Stimulated activated effector memory CD8-positive, alpha-beta T cell treated with anti-CD3 and anti-CD28 coated beads, Interleukin-12 subunit alpha, Interleukin-12 subunit beta, amount 100 ng/mL, for 72 hours (primary cell): ENCODE data around the gene ST14.
A peak's percentile ranks its signal among the peaks of the same experiment; 100 is the strongest.

Source experiments
- ATAC-seq: fragments of 150-1000 bp; cut with Tn5 transposase; 2 replicates; pipeline ENCODE4 v1.10.0; 2021
- DNase-seq, 2 donors: peaks; one replicate each; pipeline ENCODE4 v3.0.0; 2021 to 2022; ENCODE audit warnings: low spot score in 2 of 2
- H3K27ac Mint-ChIP-seq: one replicate; pipeline ENCODE4 v1.8.0; 2022; ENCODE audit warnings: mild to moderate bottlenecking, mixed read lengths
- H3K36me3 Mint-ChIP-seq: one replicate; pipeline ENCODE4 v1.8.0; 2022; ENCODE audit warnings: mild to moderate bottlenecking, mixed read lengths
- H3K4me1 Mint-ChIP-seq: one replicate; pipeline ENCODE4 v1.8.0; 2022; ENCODE audit warnings: mixed read lengths
- H3K4me3 Mint-ChIP-seq: one replicate; pipeline ENCODE4 v1.8.0; 2022; ENCODE audit warnings: mild to moderate bottlenecking, mixed read lengths
- H3K9me3 Mint-ChIP-seq: one replicate; pipeline ENCODE4 v1.8.0; 2022; ENCODE audit warnings: mixed read lengths

The ST14 gene

GRCh38 chr11:130159657-130160497 lies at the start of gene ST14:
Gene ST14 (plus strand): TSS chr11:130159782. CDS start chr11:130159980, 198 bp downstream.
- Mint-ChIP-seq H3K27ac (no peak within 1 kb of the TSS), H3K9me3 (no peaks in the 10 kb centered on the region), H3K4me1 (peaks cover 24% of the 10 kb centered on the region), H3K4me3 (peak within 1 kb of the TSS; percentile 49), H3K36me3 (no peaks in the 10 kb centered on the region)
- no peak for DNase-seq
- no peak for ATAC-seq

- ATAC-seq (no peak), DNase-seq (no peak)
- H3K4me3 Mint-ChIP-seq, result no peak overlapping the region
- H3K27ac Mint-ChIP-seq, result no peak overlapping the region
- no peaks in the 10 kb centered on the region for H3K9me3 Mint-ChIP-seq
- no peaks in the 10 kb centered on the region for H3K4me1 Mint-ChIP-seq
- H3K36me3 Mint-ChIP-seq, result peaks cover 16% of the 10 kb centered on the region
Observed at GRCh38 chr11:130110339-130111108, 49.1 kb upstream of the ST14 start.

- no peaks in the 10 kb centered on the region for H3K9me3 Mint-ChIP-seq
- ATAC-seq, result no peak
- no peak overlapping the region for H3K27ac Mint-ChIP-seq
- H3K36me3 Mint-ChIP-seq, result peaks cover 16% of the 10 kb centered on the region
- no peak for DNase-seq
- H3K4me1 Mint-ChIP-seq, result no peaks in the 10 kb centered on the region
- H3K4me3 Mint-ChIP-seq, result no peak overlapping the region
Observed at GRCh38 chr11:130112071-130112830, 47.3 kb upstream of the ST14 start.

- H3K4me3 Mint-ChIP-seq, result no peak overlapping the region
Observed at GRCh38 chr11:130114281-130114680, 45.3 kb upstream of the ST14 start.

GRCh38 chr11:130114726-130115125 lies 44.9 kb upstream of the ST14 start:
- no peak for ATAC-seq
- peaks cover 16% of the 10 kb centered on the region for H3K36me3 Mint-ChIP-seq
- DNase-seq, result no peak
- no peaks in the 10 kb centered on the region for H3K9me3 Mint-ChIP-seq
- no peak overlapping the region for H3K4me3 Mint-ChIP-seq
- H3K4me1 Mint-ChIP-seq, result peaks cover 18% of the 10 kb centered on the region
- no peak overlapping the region for H3K27ac Mint-ChIP-seq

More at GRCh38 chr11:130114281-130114680, 45.3 kb upstream of the ST14 start:
- Mint-ChIP-seq H3K9me3 (no peaks in the 10 kb centered on the region), H3K27ac (no peak overlapping the region), H3K4me1 (peaks cover 13% of the 10 kb centered on the region), H3K36me3 (peaks cover 16% of the 10 kb centered on the region)
- DNase-seq (no peak), ATAC-seq (no peak)

- ATAC-seq, result no peak
- H3K4me3 Mint-ChIP-seq, result no peak overlapping the region
- peaks cover 19% of the 10 kb centered on the region for H3K4me1 Mint-ChIP-seq
- H3K27ac Mint-ChIP-seq, result no peak overlapping the region
- H3K9me3 Mint-ChIP-seq, result no peaks in the 10 kb centered on the region
- H3K36me3 Mint-ChIP-seq, result peaks cover 16% of the 10 kb centered on the region
- no peak for DNase-seq
Observed at GRCh38 chr11:130115218-130115617, 44.4 kb upstream of the ST14 start.

- Mint-ChIP-seq H3K9me3 (no peaks in the 10 kb centered on the region), H3K4me1 (peaks cover 25% of the 10 kb centered on the region), H3K27ac (no peak overlapping the region), H3K4me3 (no peak overlapping the region), H3K36me3 (peaks cover 13% of the 10 kb centered on the region)
- ATAC-seq, result peak; percentile 62
- DNase-seq, result no peak
Observed at GRCh38 chr11:130118165-130118564, 41.4 kb upstream of the ST14 start.

GRCh38 chr11:130118636-130119387 lies 40.8 kb upstream of the ST14 start:
- H3K27ac Mint-ChIP-seq, result no peak overlapping the region
- H3K9me3 Mint-ChIP-seq, result no peaks in the 10 kb centered on the region
- H3K4me3 Mint-ChIP-seq, result no peak overlapping the region
- H3K4me1 Mint-ChIP-seq, result peaks cover 25% of the 10 kb centered on the region
- peaks cover 19% of the 10 kb centered on the region for H3K36me3 Mint-ChIP-seq
- DNase-seq (peak in 1 of 2 donors; percentile 4), ATAC-seq (peak; percentile 79)

GRCh38 chr11:130120045-130120444 lies 39.5 kb upstream of the ST14 start:
- Mint-ChIP-seq H3K27ac (no peak overlapping the region), H3K9me3 (no peaks in the 10 kb centered on the region), H3K4me1 (peaks cover 25% of the 10 kb centered on the region), H3K36me3 (peaks cover 23% of the 10 kb centered on the region), H3K4me3 (no peak overlapping the region)
- ATAC-seq (no peak), DNase-seq (no peak)

GRCh38 chr11:130121445-130121978 lies 38.1 kb upstream of the ST14 start:
- peaks cover 25% of the 10 kb centered on the region for H3K4me1 Mint-ChIP-seq
- peaks cover 24% of the 10 kb centered on the region for H3K36me3 Mint-ChIP-seq
- DNase-seq (no peak), ATAC-seq (peak; percentile 71)
- no peaks in the 10 kb centered on the region for H3K9me3 Mint-ChIP-seq
- H3K4me3 Mint-ChIP-seq, result no peak overlapping the region
- no peak overlapping the region for H3K27ac Mint-ChIP-seq

- DNase-seq, result no peak
- ATAC-seq, result no peak
- Mint-ChIP-seq H3K4me1 (peaks cover 25% of the 10 kb centered on the region), H3K27ac (no peak overlapping the region), H3K4me3 (no peak overlapping the region), H3K9me3 (no peaks in the 10 kb centered on the region), H3K36me3 (peaks cover 30% of the 10 kb centered on the region)
Observed at GRCh38 chr11:130122141-130122575, 37.4 kb upstream of the ST14 start.

GRCh38 chr11:130123414-130124040 lies 36.1 kb upstream of the ST14 start:
- H3K4me1 Mint-ChIP-seq, result peaks cover 20% of the 10 kb centered on the region
- DNase-seq (no peak), ATAC-seq (no peak)
- H3K27ac Mint-ChIP-seq, result no peak overlapping the region
- H3K36me3 Mint-ChIP-seq, result peaks cover 41% of the 10 kb centered on the region
- no peak overlapping the region for H3K4me3 Mint-ChIP-seq
- H3K9me3 Mint-ChIP-seq, result no peaks in the 10 kb centered on the region

- no peak for ATAC-seq
- peaks cover 14% of the 10 kb centered on the region for H3K4me1 Mint-ChIP-seq
- H3K4me3 Mint-ChIP-seq, result no peak overlapping the region
- H3K27ac Mint-ChIP-seq, result no peak overlapping the region
- H3K9me3 Mint-ChIP-seq, result no peaks in the 10 kb centered on the region
- peaks cover 47% of the 10 kb centered on the region for H3K36me3 Mint-ChIP-seq
- no peak for DNase-seq
Observed at GRCh38 chr11:130124096-130124495, 35.5 kb upstream of the ST14 start.

GRCh38 chr11:130125638-130126037 lies 33.9 kb upstream of the ST14 start:
- no peak for ATAC-seq
- no peaks in the 10 kb centered on the region for H3K9me3 Mint-ChIP-seq
- H3K4me1 Mint-ChIP-seq, result peaks cover 6% of the 10 kb centered on the region
- no peak for DNase-seq
- H3K4me3 Mint-ChIP-seq, result no peak overlapping the region
- H3K27ac Mint-ChIP-seq, result no peak overlapping the region
- H3K36me3 Mint-ChIP-seq, result peaks cover 55% of the 10 kb centered on the region
